Measurements from ENCODE around the gene PLAAT2. TPM values are rescaled to one million over a fixed set of nuclear protein-coding genes. Genes with fewer than 3 reads are reported as not detected.

The PLAAT2 gene
- total RNA-seq, 1 experiment from 2014 or later = 0.66 TPM

DNA sequence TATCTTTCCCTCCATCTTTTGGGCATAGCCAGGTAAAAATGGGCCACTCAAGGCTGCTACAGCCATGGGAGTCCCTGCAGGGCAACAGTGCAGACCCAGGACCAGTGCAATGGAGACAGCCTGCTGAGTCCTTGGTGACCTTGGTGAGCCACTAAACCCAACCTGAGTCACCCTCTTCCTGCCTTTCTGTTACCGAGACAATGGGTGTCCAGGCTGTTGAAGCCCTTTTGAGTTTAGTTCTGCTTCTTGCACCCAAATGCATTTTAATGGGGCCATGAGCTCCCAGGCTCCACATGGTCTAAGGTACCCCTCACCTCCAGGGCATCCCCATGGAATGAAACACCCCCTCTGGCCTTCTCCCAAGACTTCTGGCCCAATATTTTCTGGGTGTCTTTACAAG lies 27.4 kb downstream of the PLAAT2 start:
- Mint-ChIP-seq H3K9me3 (no peaks in the 10 kb centered on the region), H3K27me3 (ENCODE audit: low read depth) (no peaks in the 10 kb centered on the region; the same call in 1 of the 2 replicates), H3K36me3 (no peaks in the 10 kb centered on the region), H3K27ac (no peak overlapping the region), H3K4me1 (peaks cover 48% of the 10 kb centered on the region), H3K4me3 (no peak overlapping the region)
- POLR2A ChIA-PET = no interaction called here
- TF ChIP-seq, protein P1, sequence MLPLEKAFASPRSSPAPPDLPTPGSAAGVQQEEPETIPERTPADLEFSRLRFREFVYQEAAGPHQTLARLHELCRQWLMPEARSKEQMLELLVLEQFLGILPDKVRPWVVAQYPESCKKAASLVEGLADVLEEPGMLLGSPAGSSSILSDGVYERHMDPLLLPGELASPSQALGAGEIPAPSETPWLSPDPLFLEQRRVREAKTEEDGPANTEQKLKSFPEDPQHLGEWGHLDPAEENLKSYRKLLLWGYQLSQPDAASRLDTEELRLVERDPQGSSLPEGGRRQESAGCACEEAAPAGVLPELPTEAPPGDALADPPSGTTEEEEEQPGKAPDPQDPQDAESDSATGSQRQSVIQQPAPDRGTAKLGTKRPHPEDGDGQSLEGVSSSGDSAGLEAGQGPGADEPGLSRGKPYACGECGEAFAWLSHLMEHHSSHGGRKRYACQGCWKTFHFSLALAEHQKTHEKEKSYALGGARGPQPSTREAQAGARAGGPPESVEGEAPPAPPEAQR (CRISPR knock-in tag; IDR thresholded peaks at IDR 0.05) = no peak
- DNase-seq (ENCODE audit: low spot score) = no peak
- no peak for ATAC-seq
- CTCF ChIA-PET = no interaction called here

DNA sequence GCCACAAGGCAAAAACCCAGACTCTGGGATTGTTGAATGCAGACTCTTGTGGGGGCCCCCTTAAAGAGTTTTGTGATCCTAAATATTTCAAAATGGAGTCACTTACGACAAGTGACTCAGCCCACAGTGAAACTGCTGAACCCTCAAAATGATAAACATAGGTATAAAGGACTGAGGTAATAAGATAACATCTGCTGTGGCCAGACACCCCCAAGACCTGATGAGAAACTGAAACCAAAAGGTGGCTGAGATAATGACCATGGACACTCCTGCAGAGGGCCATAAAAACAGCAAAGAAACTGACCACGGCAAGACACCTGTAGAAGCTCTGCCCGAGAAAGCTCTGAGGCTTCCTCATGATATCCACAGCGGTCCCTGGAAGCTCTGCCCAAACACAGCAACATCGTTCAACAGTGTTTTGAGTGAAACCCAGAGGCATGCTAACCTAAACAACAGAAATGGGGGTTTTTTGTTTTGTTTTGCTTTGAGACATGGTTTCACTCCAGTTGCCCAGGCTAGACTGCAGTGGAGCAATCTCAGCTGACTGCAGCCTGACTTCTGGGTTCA lies 28.2 kb downstream of the PLAAT2 start:
- ATAC-seq (no peak), DNase-seq (ENCODE audit: low spot score) (no peak)
- Mint-ChIP-seq H3K9me3 (no peaks in the 10 kb centered on the region), H3K4me1 (peaks cover 51% of the 10 kb centered on the region), H3K4me3 (no peak overlapping the region), H3K36me3 (no peaks in the 10 kb centered on the region), H3K27ac (no peak overlapping the region), H3K27me3 (ENCODE audit: low read depth) (no peaks in the 10 kb centered on the region; the same call in 1 of the 2 replicates)
- ChIA-PET POLR2A (no interaction called here), CTCF (no interaction called here)
- TF ChIP-seq TCF7 (CRISPR knock-in tag; IDR thresholded peaks at IDR 0.05; ENCODE audit: low read depth) = no peak
- TF ChIP-seq IRF2 (CRISPR knock-in tag; IDR thresholded peaks at IDR 0.05; ENCODE audit: borderline replicate concordance, low read depth) = no peak
- no peak for TF ChIP-seq ESRRA (CRISPR knock-in tag; IDR thresholded peaks at IDR 0.05; ENCODE audit: borderline replicate concordance)
- TF ChIP-seq, protein P2, sequence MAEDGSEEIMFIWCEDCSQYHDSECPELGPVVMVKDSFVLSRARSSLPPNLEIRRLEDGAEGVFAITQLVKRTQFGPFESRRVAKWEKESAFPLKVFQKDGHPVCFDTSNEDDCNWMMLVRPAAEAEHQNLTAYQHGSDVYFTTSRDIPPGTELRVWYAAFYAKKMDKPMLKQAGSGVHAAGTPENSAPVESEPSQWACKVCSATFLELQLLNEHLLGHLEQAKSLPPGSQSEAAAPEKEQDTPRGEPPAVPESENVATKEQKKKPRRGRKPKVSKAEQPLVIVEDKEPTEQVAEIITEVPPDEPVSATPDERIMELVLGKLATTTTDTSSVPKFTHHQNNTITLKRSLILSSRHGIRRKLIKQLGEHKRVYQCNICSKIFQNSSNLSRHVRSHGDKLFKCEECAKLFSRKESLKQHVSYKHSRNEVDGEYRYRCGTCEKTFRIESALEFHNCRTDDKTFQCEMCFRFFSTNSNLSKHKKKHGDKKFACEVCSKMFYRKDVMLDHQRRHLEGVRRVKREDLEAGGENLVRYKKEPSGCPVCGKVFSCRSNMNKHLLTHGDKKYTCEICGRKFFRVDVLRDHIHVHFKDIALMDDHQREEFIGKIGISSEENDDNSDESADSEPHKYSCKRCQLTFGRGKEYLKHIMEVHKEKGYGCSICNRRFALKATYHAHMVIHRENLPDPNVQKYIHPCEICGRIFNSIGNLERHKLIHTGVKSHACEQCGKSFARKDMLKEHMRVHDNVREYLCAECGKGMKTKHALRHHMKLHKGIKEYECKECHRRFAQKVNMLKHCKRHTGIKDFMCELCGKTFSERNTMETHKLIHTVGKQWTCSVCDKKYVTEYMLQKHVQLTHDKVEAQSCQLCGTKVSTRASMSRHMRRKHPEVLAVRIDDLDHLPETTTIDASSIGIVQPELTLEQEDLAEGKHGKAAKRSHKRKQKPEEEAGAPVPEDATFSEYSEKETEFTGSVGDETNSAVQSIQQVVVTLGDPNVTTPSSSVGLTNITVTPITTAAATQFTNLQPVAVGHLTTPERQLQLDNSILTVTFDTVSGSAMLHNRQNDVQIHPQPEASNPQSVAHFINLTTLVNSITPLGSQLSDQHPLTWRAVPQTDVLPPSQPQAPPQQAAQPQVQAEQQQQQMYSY (CRISPR knock-in tag; IDR thresholded peaks at IDR 0.05) = no peak
- TF ChIP-seq, protein P3, sequence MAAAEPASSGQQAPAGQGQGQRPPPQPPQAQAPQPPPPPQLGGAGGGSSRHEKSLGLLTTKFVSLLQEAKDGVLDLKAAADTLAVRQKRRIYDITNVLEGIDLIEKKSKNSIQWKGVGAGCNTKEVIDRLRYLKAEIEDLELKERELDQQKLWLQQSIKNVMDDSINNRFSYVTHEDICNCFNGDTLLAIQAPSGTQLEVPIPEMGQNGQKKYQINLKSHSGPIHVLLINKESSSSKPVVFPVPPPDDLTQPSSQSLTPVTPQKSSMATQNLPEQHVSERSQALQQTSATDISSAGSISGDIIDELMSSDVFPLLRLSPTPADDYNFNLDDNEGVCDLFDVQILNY (CRISPR knock-in tag; IDR thresholded peaks at IDR 0.05) = no peak
- TF ChIP-seq ZNF416 (CRISPR knock-in tag; IDR thresholded peaks at IDR 0.05) = no peak
- no peak for TF ChIP-seq GRHL2 (CRISPR knock-in tag; IDR thresholded peaks at IDR 0.05; ENCODE audit: insufficient replicate concordance, severe bottlenecking)
- no peak for TF ChIP-seq FOXJ3 (CRISPR knock-in tag; IDR thresholded peaks at IDR 0.05; ENCODE audit: borderline replicate concordance)
- no peak for TF ChIP-seq SMAD3 (CRISPR knock-in tag; IDR thresholded peaks at IDR 0.05; ENCODE audit: borderline replicate concordance)
- no peak for TF ChIP-seq GABPB1 (CRISPR knock-in tag; IDR thresholded peaks at IDR 0.05)
- no peak for TF ChIP-seq TP53 (CRISPR knock-in tag; IDR thresholded peaks at IDR 0.05)
- TF ChIP-seq ZNF232 (CRISPR knock-in tag; IDR thresholded peaks at IDR 0.05) = no peak
- TF ChIP-seq TEAD1 (CRISPR knock-in tag; IDR thresholded peaks at IDR 0.05) = no peak
- no peak for TF ChIP-seq CREB1 (CRISPR knock-in tag; IDR thresholded peaks at IDR 0.05)
- no peak for TF ChIP-seq NFYB (CRISPR knock-in tag; conservative IDR thresholded peaks at IDR 0.05; ENCODE audit: low read depth)
- TF ChIP-seq SP1 (CRISPR knock-in tag; conservative IDR thresholded peaks at IDR 0.05) = no peak
- TF ChIP-seq, protein P4, sequence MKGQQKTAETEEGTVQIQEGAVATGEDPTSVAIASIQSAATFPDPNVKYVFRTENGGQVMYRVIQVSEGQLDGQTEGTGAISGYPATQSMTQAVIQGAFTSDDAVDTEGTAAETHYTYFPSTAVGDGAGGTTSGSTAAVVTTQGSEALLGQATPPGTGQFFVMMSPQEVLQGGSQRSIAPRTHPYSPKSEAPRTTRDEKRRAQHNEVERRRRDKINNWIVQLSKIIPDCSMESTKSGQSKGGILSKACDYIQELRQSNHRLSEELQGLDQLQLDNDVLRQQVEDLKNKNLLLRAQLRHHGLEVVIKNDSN (CRISPR knock-in tag; IDR thresholded peaks at IDR 0.05) = no peak
- no peak for TF ChIP-seq ZNF121 (CRISPR knock-in tag; IDR thresholded peaks at IDR 0.05)
- TF ChIP-seq KAT7 (CRISPR knock-in tag; IDR thresholded peaks at IDR 0.05; ENCODE audit: borderline replicate concordance) = no peak
